ENCODE data around the gene CLDN18.

- TF ChIP-seq MAX (IDR thresholded peaks at IDR 0.05) (no peak), JUN (IDR thresholded peaks at IDR 0.05; ENCODE audit: low read depth, low read length) (no peak), CTCF (IDR thresholded peaks at IDR 0.05; ENCODE audit: control extremely low read depth in 1 of 3, insufficient read depth in 1 of 3, low read depth in 1 of 3, low read length in 3 of 3) (no peak), SUZ12 (IDR thresholded peaks at IDR 0.05; ENCODE audit: low read length) (no peak), POLR2AphosphoS5 (IDR thresholded peaks at IDR 0.05; ENCODE audit: low read depth, low read length) (no peak), YY1 (IDR thresholded peaks at IDR 0.05; ENCODE audit: low read depth, low read length) (no peak), EP300 (IDR thresholded peaks at IDR 0.05; ENCODE audit: borderline replicate concordance in 1 of 2, low read depth in 2 of 2, low read length in 2 of 2) (no peak), BACH1 (IDR thresholded peaks at IDR 0.05; ENCODE audit: low read length) (no peak)
These were observed 49.3 kb downstream of the CLDN18 start for GRCh38 chr3:138059261-138059660.
